Adipose tissue (tissue), 3 donors: Measurements from ENCODE around the gene DPEP2. TPM values are rescaled to one million over a fixed set of nuclear protein-coding genes. Genes with fewer than 3 reads are reported as not detected.

Experiments used
- H3K27ac ChIP-seq: one replicate; pipeline ENCODE4 v1.5.1; 2013; ENCODE audit warnings: low read depth, low read length
- WGBS, 3 donors: extraction: QIAGEN DNeasy Blood & Tissue Kit; methylation state at CpG; one replicate each; pipeline ENCODE4 v1.1.7; 2013; 5-methylcytosine and 5-hydroxymethylcytosine counted together
- polyA plus RNA-seq, 3 donors: library from polyadenylated mRNA; stranded (reverse); fragments of 200-250 nt; gene quantifications; one replicate each; pipeline ENCODE4 v1.2.3, GENCODE V29; 2013
- donor health status: healthy with polysubstance abuse.
- donor health status: Bipolar disorder and iron deficiency.
- donor health status: healthy.

The DPEP2 gene
- polyA plus RNA-seq, 3 donors = 0.76 to 4.2 (median 3.2) TPM

DNA sequence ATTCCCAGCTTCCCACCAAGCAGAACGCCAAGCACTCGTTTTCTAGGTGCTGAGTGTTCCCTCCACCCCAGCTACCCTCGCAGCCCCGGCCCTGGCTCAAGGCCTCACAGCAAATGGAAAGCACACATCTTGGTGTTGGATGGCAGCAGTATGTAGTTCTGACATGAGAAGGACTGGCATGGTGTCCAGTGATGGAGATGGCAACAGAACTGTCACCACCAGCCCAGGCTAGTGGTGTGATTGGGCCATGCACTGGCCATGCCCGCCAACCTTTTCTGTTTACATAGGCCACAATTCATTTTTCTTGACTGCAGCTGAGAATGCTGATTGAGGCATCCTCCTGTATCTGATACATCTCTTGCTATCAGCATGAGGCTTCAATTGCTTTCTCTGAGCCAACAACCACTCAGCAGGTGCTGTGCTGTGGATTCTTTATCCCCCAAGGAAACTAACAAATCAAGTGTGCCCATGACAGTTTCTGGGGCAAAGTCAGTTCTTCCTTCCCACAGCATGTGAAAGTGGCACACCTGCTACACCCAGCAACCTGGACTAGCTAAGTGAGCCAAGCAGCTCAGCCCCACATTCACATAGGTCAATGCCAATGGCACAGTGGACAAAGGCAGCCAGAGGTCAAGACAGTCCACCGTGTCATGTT is 34.7 kb downstream of the DPEP2 start:
- 85 to 89% (median 85%) methylated on average over 6 of the region's 6 CpGs for WGBS, 3 donors
- no peak overlapping the region for H3K27ac ChIP-seq

DNA sequence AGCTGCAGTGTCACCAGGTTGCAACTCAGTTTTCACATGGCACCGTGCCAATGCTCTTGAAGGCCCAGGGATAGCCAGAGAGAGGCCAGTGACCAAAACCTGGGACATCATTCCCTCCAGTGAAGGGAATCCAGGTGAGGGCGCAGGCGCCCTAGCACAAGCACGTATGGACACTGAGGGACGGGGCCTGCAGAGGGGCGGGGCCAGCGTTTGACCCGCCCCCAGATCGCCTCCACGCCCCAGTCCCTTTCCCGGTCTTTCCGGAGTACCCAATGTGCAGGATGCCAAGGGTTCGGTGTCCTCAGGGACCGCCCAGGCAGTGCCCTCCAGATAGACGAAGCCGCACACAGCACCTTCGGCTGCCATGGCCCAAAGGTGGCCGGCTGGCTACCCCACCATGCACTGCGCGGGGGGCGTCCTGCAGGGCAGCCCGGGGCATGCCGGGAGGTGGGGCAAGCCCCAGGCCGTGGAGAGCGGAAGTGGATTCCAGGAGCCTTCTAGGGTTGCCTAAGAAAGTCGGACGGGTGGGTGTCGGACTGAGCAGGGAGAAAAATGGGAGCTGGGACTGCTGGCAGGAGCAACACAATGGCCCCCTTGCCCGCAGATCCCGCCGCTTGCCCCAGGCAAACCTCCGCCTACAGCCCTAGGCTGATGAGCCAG is 35.5 kb downstream of the DPEP2 start:
- no peak overlapping the region for H3K27ac ChIP-seq
- WGBS, 3 donors = 49 to 66% (median 51%) methylated on average over 32 of the region's 32 CpGs

DNA sequence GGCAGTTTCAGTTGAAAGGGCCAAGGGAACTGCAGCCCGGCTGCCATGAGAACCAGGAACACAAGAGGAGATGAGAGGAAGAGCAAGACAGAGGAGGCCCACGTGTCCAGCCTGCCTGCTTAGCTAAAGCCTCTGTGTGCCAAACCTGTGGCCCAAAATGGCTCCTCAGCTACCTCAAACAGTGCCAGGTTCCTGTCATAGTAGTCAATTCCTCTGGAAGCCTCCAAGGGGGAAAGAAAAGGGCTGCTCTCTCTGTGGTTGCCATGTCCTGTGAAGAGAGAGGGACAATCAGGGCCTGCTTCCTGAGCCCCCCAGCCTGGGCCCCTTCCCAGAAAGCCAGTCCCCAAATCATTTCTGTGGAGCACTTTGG is 36.0 kb downstream of the DPEP2 start:
- no peak overlapping the region for H3K27ac ChIP-seq
- 57 to 75% (median 59%) methylated on average over 2 of the region's 2 CpGs for WGBS, 3 donors

DNA sequence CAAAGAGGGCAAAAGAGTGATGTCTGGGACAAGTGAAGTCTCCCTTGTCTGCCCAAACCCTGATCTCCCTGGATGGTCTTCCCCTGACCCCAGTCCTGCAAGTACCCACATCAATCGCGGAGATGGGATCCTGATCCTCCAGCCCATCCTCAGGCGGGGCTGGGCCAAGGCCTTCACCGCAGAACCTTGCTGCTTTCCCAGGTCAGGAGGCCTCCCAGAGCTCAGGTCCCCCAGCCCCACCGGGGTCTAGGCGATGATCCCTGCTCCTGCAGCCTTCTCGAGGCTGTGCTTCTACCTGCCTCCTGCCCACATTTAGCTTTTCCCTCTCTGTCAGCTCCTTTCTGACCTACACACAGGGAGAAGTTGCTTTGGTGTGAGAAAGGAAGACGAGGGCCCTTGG is 37.1 kb downstream of the DPEP2 start:
- H3K27ac ChIP-seq = no peak overlapping the region
- WGBS, 3 donors = 91 to 93% (median 92%) methylated on average over 8 of the region's 8 CpGs

DNA sequence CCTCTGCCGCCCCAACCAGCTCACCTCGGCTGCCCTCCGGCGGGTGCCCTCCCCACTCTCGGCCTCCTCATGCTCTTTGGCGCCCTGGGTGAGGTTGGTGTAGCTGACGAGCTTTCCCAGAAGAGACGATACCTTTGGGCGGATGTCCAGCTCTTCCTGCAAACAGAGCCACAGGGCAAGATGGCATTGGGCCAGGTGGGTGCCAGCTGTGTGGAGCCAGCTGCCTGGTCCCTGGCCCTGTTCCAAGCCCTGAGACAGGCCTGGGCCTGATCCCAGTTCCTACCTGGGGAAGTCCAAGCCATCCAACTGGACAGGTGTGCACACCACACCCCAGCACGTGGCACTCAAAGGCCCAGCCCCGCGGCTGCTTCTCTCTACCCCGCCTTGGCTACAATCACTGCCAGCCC is 37.7 kb downstream of the DPEP2 start:
- 29 to 87% (median 84%) methylated on average over 13 of the region's 13 CpGs for WGBS, 3 donors

DNA sequence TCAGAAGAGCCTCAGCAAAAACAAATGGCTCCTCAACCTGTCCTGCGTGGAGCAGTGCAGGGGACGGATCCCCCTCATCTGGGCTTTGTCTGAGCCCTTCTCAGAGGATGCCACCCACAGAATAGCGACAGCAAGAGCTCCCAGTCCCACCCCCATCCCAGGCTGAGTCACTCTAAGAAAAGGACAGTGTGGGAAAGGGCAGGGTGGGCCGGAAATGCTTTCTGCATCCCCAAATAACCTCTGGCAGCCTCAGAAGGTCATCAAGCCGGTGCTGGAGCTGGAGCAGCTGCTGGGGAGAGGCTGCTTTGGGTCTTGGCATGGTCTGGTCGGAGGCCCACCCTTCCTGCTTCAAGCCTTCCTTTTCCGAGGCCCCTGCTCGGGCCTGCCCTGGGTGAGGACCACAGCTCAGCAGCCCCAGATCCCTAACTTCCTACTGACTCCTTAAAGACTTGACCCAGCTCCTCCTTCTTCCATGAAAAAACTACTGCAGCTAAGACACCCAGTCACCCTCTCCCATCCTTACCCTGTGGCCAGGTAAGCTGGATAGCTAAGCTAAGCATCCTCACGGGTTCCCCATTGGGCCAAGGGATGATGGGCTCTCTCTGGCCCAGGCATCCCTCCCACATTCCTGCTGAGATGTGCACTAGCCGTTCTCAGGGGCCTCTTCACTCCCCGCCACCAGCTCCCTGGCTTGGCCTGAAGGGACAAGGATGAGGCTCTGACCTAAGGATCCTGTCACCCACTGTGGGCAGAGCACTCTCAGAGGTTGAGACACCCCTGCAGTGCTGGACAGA is 39.6 kb downstream of the DPEP2 start:
- 43 to 75% (median 56%) methylated on average over 11 of the region's 11 CpGs for WGBS, 3 donors
- peak overlapping the region; percentile 46 for H3K27ac ChIP-seq

More for the DNA sequence above, 37.7 kb downstream of the DPEP2 start:
- H3K27ac ChIP-seq = no peak overlapping the region

DNA sequence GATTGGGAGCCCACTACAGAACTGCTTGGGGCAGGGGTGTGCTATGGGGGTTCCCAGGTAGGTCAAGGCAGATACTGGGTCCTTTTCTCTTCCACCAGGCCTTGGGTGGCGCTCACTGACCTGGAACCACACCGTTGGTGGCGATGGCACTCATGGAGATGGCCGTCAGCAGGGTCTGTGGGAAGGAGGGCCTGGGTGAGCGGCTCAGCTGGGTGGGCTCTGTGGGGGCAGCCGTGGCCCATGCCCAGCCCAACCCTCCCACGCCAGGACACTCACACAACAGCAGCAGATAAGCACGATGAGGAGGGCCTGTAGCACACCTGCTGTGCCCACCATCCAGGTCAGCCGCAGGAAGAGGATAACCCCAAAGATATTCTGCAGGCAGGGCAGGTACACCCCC is 41.7 kb downstream of the DPEP2 start:
- WGBS, 3 donors = 94 to 98% (median 96%) methylated on average over 9 of the region's 9 CpGs
- no peak overlapping the region for H3K27ac ChIP-seq

DNA sequence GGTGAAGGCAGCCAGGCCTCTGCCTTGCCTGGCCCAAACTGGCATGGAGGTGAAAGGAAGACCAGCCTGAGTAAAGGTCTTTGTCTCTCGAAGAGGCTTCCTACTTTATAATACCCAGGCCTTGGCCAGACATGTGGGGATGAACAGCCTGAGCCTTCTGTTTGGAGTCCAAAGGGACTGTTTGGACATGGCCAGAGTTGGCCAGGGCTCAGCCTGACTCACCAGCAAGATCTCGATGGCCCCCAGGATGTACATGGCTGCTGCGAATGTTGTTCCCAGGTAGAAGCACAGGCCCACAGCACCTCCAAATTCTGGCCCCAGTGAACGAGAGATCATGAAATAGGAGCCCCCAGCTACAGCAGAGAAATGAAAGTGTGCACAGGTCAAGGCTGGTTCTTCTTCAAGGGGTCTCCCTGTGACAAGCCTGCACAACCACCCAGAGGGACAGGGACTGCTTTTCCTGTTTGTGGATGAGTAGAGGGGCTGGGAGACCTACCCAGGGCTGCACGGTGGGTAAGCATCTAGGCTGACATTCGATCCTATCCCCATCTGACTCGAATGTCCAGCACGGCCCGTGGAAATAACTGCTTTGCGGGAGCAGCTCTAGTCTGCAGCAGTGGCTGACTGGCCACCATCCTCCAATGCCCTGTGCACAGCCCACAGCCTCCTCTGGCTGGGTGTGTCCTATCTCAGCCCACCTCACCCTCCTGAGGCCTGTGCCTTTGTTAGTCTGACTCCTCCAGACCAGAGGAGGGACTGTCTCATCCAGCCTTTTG is 44.7 kb downstream of the DPEP2 start:
- WGBS, 3 donors = 78 to 92% (median 88%) methylated on average over 10 of the region's 10 CpGs
- no peak overlapping the region for H3K27ac ChIP-seq

DNA sequence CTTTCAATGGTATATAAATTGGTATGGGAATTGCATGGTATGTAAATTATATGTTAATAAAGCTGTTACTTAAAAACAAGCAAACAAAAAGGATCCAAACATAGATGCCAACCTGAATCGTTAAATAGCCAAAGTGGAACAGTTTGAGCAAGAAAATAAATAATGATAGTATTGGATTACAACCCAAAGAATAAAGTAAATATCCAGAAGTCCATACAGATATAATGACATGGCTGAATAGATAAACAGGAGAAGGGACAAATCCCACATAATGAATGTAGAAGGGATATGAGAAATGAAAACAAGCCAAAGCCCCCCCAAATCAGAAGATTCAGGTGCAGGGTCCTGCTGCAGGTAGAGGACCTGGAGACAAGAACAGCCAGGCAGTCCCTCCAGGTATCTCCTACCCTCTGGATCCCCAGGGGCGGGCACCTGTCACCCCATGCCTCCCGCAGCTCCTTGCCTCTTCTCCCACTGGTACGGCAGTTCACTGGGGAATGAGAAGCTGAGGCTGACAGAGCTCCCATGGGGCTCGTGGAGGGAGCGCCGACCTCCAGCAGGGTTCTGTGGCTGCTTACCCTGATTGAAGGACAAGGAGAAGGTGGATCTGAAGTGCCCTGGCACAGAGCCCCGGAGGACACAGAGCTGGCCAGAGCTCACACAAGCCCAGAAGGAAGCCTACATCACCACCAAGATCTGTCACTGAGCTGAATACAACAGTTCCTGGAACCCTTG is 45.5 kb downstream of the DPEP2 start:
- no peak overlapping the region for H3K27ac ChIP-seq
- WGBS, 3 donors = 85 to 92% (median 90%) methylated on average over 8 of the region's 8 CpGs

DNA sequence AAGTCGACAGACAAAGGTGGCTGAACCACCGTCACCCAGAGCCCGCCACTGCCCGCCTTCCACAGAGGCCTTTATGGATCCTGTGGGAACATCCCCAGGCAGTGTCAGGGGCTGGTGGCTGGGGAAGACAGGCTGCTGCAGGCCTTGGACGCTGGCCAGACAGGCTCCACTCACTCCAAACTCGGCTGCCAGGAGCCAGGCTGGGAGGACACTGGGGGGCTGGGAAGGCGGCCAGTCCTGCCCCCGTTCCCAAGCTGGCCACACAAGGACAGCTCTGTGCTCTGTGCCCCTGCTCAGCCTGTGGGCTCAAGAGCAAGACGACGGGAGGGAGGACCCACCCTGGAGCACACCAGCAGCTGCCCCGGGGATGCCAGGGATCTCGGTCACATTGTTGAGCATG is 47.8 kb downstream of the DPEP2 start:
- no peak overlapping the region for H3K27ac ChIP-seq
- WGBS, 3 donors = 52 to 65% (median 64%) methylated on average over 12 of the region's 12 CpGs

DNA sequence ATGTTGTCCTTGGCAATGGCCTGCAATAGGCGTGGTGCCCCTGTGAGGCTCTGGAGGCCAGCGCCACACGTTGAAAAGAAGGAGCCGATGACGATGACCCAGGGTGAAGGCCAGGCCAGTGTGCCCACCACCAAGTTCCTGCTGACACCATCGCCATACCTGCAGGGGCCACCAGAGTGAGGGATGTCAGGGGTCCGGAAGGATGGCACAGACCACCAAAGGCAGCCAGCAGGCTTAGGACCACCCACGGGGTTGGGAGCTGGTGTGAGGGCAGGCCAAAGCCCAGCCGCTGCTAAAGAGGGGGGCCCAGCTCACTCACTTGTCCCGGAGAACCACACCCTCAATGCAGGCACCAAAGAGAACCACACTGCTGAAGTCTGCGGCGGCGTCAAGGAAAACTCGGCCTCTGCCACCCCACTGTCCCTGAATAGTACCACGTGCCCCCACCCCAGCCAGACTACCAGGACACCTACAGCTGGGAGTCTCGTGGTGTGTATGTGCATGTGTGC is 48.9 kb downstream of the DPEP2 start:
- 86 to 92% (median 87%) methylated on average over 16 of the region's 16 CpGs for whole genome bisulfite sequencing, 3 donors
- H3K27ac ChIP-seq = no peak overlapping the region

DNA sequence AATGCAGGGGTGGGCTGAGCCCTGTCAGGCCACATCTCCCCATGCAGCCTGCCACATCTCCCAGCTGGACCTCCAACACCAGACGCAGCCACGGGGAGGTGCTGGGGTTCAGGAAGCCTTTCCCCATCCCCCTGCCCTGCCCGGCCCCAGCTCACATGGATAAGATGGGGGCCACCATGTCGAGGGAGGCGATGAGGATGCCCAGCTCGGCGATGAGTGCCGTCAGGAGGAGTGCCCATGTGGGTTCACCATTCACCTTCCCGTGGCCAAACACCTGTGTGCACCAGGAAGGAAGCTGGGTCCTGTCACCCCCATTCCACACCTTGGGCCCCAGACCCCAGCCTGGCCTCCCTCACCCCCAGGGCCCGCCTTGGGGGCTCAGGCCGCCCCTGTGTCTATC is 49.6 kb downstream of the DPEP2 start:
- 87 to 92% (median 89%) methylated on average over 9 to 11 of the region's 11 CpGs for WGBS, 3 donors
- H3K27ac ChIP-seq = no peak overlapping the region

DNA sequence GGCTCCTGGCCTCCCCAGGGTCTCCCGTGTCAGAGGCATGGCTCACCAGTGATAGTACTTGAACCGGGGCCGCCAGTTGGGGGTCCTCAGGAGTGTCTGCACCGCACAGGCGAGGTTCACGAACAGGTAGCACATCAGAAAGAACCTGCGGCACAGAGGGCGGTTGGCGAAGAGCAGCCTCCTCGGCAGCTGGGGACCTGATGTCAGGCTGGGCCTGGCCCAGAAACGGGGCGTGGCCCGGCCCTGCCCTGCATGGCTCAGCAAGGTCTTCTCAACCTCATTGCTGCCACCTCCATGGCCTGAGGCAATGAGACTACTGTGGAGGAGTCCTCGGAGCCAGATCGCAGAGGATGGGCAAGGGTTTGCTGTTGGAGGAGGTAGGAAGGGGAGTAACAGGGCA is 51.3 kb downstream of the DPEP2 start:
- 92 to 94% (median 93%) methylated on average over 15 of the region's 15 CpGs for WGBS, 3 donors
- H3K27ac ChIP-seq = no peak overlapping the region

DNA sequence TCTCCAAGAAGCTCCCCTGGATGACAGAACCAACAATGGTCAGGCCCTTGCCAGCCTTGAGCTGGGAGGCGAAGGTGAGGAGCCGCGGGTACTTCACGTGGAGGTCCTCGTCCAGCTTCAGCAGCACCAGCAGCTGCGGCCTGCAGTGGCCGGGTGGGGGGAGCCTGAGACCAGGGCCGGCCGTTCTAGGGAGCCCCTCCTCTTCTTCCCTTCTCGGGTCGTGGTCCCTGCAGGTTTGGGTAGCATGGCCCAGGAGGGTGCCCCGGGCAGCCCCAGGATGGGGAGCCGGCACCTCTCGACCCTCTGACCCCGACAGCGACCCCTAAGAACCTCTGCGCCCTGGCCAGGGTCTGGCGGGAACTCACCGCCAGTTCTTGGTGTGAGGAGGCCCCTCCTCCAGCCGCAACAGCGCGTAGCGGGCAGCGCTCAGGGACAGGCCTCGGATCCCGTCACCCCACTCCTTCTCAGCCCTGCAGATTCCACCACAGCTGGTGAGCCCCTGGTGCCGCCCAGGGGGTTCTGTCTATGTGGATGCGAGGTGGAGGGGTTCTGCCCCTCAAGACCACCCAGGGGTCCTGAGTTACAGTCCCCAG is 52.2 kb downstream of the DPEP2 start:
- 90 to 95% (median 94%) methylated on average over 24 to 28 of the region's 28 CpGs for WGBS, 3 donors
- H3K27ac ChIP-seq = no peak overlapping the region

DNA sequence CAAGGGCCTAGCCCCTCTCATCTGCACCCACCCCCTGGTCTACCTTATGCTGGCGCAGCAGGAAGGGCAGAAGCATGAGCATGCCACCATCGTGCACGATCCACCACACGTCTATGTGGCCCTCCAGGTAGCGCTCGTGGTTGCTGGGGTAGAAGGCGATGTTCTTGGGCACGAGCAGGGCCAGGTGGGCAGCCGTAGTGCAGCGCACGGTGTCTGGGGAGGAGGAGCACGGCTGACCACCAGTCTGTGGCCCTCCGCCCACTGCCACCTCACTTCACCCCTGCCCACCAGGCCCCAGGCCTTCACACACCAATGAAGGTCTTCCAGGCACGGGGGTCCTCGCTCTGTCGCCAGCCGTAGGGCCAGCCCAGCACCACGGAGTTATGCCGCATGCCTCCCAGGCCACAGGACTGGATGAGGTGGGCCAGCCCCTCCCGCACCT is 53.1 kb downstream of the DPEP2 start:
- H3K27ac ChIP-seq = no peak overlapping the region
- WGBS, 3 donors = 93 to 95% (median 94%) methylated on average over 18 to 20 of the region's 20 CpGs

DNA sequence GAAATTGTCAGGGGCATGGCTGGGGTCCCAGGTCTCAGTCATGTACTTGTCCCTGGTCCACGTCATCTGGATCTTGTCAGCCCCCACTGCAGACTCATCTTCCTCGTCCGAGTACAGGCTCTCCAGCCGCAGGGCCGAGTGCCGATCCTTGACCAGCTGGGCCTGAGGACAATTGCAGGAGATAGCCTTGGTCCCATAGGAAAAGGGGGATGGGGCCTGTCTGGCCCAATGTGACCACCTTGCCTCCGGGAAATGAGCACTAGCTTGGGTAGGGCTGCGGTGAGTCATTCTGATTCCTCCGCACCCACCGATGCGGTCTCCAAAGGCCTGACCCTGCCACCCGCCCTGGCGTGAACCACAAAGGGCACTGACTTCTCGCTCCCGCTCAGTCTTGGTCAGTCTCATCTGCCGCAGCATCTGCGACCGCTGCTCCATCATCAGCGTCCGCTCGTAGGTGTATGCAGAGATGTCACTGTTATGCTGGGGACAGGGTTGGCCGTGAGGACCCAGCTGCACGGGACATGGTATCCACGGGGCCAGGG is 53.8 kb downstream of the DPEP2 start:
- WGBS, 3 donors = 75 to 89% (median 80%) methylated on average over 24 of the region's 24 CpGs
- H3K27ac ChIP-seq = no peak overlapping the region

DNA sequence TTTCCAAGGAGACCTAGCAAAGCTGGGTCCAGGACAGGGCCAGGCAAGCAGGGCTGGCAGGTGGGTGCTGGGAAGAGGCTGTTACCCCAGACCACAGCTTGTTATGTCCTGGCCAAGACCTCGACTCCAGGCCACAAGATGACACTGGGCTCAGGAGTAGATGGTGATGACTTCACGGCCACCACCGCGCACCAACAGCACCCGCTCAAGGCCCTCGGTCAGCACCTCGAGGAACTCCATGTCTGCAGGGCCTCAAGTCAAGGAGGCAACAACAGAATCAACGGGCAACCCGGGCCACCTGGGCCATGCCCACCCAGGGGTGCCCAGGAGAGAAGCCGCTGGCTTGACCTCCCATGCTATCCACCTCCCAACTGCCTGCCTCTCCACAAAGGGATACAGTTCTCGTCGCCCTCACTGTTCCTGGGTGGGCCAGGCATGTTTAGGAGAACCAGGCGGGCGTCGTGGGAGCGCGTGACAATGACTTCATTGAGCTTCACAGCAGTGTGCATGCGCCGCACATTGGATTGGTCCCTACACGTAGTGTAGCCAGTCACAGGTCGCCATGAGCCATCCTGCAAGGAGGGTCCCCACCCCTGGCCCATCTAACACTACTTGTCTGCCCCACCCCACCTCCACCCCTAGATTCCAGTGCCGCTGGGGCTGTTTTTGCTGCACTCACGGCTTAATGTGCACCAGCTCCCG is 54.4 kb downstream of the DPEP2 start:
- 89 to 92% (median 91%) methylated on average over 24 of the region's 24 CpGs for WGBS, 3 donors
- H3K27ac ChIP-seq = no peak overlapping the region
